Measurements from ENCODE around the gene RASA1. TPM values are rescaled to one million over a fixed set of nuclear protein-coding genes. Genes with fewer than 3 reads are reported as not detected.

RASA1 gene
- total and polyA plus RNA-seq, 5 donors from 2014 or later, result 6.8 to 37.8 (median 8.6) TPM

- peaks cover 22% of the 10 kb centered on the region for H3K4me1 ChIP-seq (ENCODE audit: control insufficient read depth, insufficient read depth, low read length, poor library complexity, severe bottlenecking)
- no peak overlapping the region for H3K4me3 ChIP-seq (ENCODE audit: low read depth, low read length)
- ATAC-seq (ENCODE audit: low read depth in 2 of 2) (no peak), DNase-seq (no peak)
- peaks cover 54% of the 10 kb centered on the region for H3K36me3 Mint-ChIP-seq
- no peaks in the 10 kb centered on the region for H3K9me3 Mint-ChIP-seq
- H3K27ac ChIP-seq (ENCODE audit: insufficient read depth, low read length, poor library complexity, severe bottlenecking), result no peak overlapping the region
- H3K4me3 Mint-ChIP-seq, result no peak overlapping the region
- peaks cover 24 to 56% (median 52%) of the 10 kb centered on the region in 4 donors for H3K4me1 Mint-ChIP-seq
- no peaks in the 10 kb centered on the region for H3K9me3 ChIP-seq (ENCODE audit: control insufficient read depth in 2 of 2, low read length in 2 of 2)
- peaks cover 83% of the 10 kb centered on the region for H3K36me3 ChIP-seq (ENCODE audit: control insufficient read depth, insufficient read depth, low read length)
- no peak overlapping the region for H3K27ac Mint-ChIP-seq
- H3K27me3 ChIP-seq (ENCODE audit: control insufficient read depth, insufficient read depth, low read length), result no peaks in the 10 kb centered on the region
- no peaks in the 10 kb centered on the region for H3K27me3 Mint-ChIP-seq
Measured at GRCh38 chr5:87403899-87404298, 136.2 kb downstream of the RASA1 start.

GRCh38 chr5:87404359-87404758 is 136.7 kb downstream of the RASA1 start:
- Histone ChIP-seq H3K27me3 (ENCODE audit: control insufficient read depth, insufficient read depth, low read length) (no peaks in the 10 kb centered on the region), H3K27ac (ENCODE audit: insufficient read depth, low read length, poor library complexity, severe bottlenecking) (no peak overlapping the region), H3K36me3 (ENCODE audit: control insufficient read depth, insufficient read depth, low read length) (peaks cover 82% of the 10 kb centered on the region), H3K4me1 (ENCODE audit: control insufficient read depth, insufficient read depth, low read length, poor library complexity, severe bottlenecking) (peaks cover 25% of the 10 kb centered on the region), H3K4me3 (ENCODE audit: low read depth, low read length) (no peak overlapping the region), H3K9me3 (ENCODE audit: control insufficient read depth in 2 of 2, low read length in 2 of 2) (no peaks in the 10 kb centered on the region)
- ATAC-seq (ENCODE audit: low read depth in 2 of 2) (no peak), DNase-seq (no peak)
- peak overlapping the region in 1 of 3 donors; percentile 88 for H3K27ac Mint-ChIP-seq
- H3K9me3 Mint-ChIP-seq, result no peaks in the 10 kb centered on the region
- no peaks in the 10 kb centered on the region for H3K27me3 Mint-ChIP-seq
- no peak overlapping the region for H3K4me3 Mint-ChIP-seq
- H3K36me3 Mint-ChIP-seq, result peaks cover 53% of the 10 kb centered on the region
- peaks cover 24 to 54% (median 53%) of the 10 kb centered on the region in 4 donors for H3K4me1 Mint-ChIP-seq

GRCh38 chr5:87405472-87406155 is 137.9 kb downstream of the RASA1 start:
- Mint-ChIP-seq H3K9me3 (no peaks in the 10 kb centered on the region), H3K4me1 (peaks cover 20 to 54% (median 47%) of the 10 kb centered on the region in 4 donors), H3K27ac (peak overlapping the region; percentile 79 to 88 (median 88)), H3K4me3 (peak overlapping the region in 3 of 4 donors; percentile 0 to 6 (median 0)), H3K36me3 (peaks cover 48% of the 10 kb centered on the region), H3K27me3 (no peaks in the 10 kb centered on the region)
- H3K27ac ChIP-seq (ENCODE audit: insufficient read depth, low read length, poor library complexity, severe bottlenecking), result no peak overlapping the region
- ATAC-seq (ENCODE audit: low read depth in 2 of 2) (no peak), DNase-seq (no peak)
- H3K4me1 ChIP-seq (ENCODE audit: control insufficient read depth, insufficient read depth, low read length, poor library complexity, severe bottlenecking), result peaks cover 26% of the 10 kb centered on the region
- peaks cover 89% of the 10 kb centered on the region for H3K36me3 ChIP-seq (ENCODE audit: control insufficient read depth, insufficient read depth, low read length)
- H3K9me3 ChIP-seq (ENCODE audit: control insufficient read depth in 2 of 2, low read length in 2 of 2), result no peaks in the 10 kb centered on the region
- no peak overlapping the region for H3K4me3 ChIP-seq (ENCODE audit: low read depth, low read length)
- H3K27me3 ChIP-seq (ENCODE audit: control insufficient read depth, insufficient read depth, low read length), result no peaks in the 10 kb centered on the region

GRCh38 chr5:87408204-87408603 is 140.5 kb downstream of the RASA1 start:
- DNase-seq (no peak), ATAC-seq (ENCODE audit: low read depth in 2 of 2) (no peak)
- Histone ChIP-seq H3K27me3 (ENCODE audit: control insufficient read depth, insufficient read depth, low read length) (no peaks in the 10 kb centered on the region), H3K9me3 (ENCODE audit: control insufficient read depth in 2 of 2, low read length in 2 of 2) (no peaks in the 10 kb centered on the region), H3K4me3 (ENCODE audit: low read depth, low read length) (peak overlapping the region; percentile 45), H3K27ac (ENCODE audit: insufficient read depth, low read length, poor library complexity, severe bottlenecking) (peak overlapping the region; percentile 98), H3K36me3 (ENCODE audit: control insufficient read depth, insufficient read depth, low read length) (peaks cover 67% of the 10 kb centered on the region), H3K4me1 (ENCODE audit: control insufficient read depth, insufficient read depth, low read length, poor library complexity, severe bottlenecking) (peaks cover 43% of the 10 kb centered on the region)
- peak overlapping the region in 2 of 3 donors; percentile 66 to 88 for H3K27ac Mint-ChIP-seq
- H3K36me3 Mint-ChIP-seq, result peaks cover 37% of the 10 kb centered on the region
- H3K4me1 Mint-ChIP-seq, result peaks cover 30 to 74% (median 60%) of the 10 kb centered on the region in 4 donors
- H3K9me3 Mint-ChIP-seq, result no peaks in the 10 kb centered on the region
- peak overlapping the region; percentile 23 to 89 (median 44) for H3K4me3 Mint-ChIP-seq
- no peaks in the 10 kb centered on the region for H3K27me3 Mint-ChIP-seq

GRCh38 chr5:87410931-87411330 is 143.2 kb downstream of the RASA1 start:
- Histone ChIP-seq H3K4me1 (ENCODE audit: control insufficient read depth, insufficient read depth, low read length, poor library complexity, severe bottlenecking) (peaks cover 48% of the 10 kb centered on the region), H3K27me3 (ENCODE audit: control insufficient read depth, insufficient read depth, low read length) (no peaks in the 10 kb centered on the region), H3K27ac (ENCODE audit: insufficient read depth, low read length, poor library complexity, severe bottlenecking) (peak overlapping the region; percentile 98), H3K36me3 (ENCODE audit: control insufficient read depth, insufficient read depth, low read length) (peaks cover 46% of the 10 kb centered on the region), H3K4me3 (ENCODE audit: low read depth, low read length) (peak overlapping the region; percentile 99), H3K9me3 (ENCODE audit: control insufficient read depth in 2 of 2, low read length in 2 of 2) (no peaks in the 10 kb centered on the region)
- H3K4me3 Mint-ChIP-seq, result peak overlapping the region; percentile 79 to 98 (median 91)
- H3K27me3 Mint-ChIP-seq, result no peaks in the 10 kb centered on the region
- DNase-seq (no peak), ATAC-seq (ENCODE audit: low read depth in 2 of 2) (no peak)
- peaks cover 25% of the 10 kb centered on the region for H3K36me3 Mint-ChIP-seq
- no peaks in the 10 kb centered on the region for H3K9me3 Mint-ChIP-seq
- peaks cover 21 to 69% (median 49%) of the 10 kb centered on the region in 4 donors for H3K4me1 Mint-ChIP-seq
- H3K27ac Mint-ChIP-seq, result peak overlapping the region; percentile 85 to 99 (median 92)

- Mint-ChIP-seq H3K27ac (peak overlapping the region; percentile 98 to 100 (median 99)), H3K4me1 (peaks cover 21 to 62% (median 42%) of the 10 kb centered on the region in 4 donors), H3K27me3 (no peaks in the 10 kb centered on the region), H3K36me3 (peaks cover 21% of the 10 kb centered on the region), H3K9me3 (no peaks in the 10 kb centered on the region), H3K4me3 (peak overlapping the region; percentile 90 to 98 (median 94))
- H3K27ac ChIP-seq (ENCODE audit: insufficient read depth, low read length, poor library complexity, severe bottlenecking), result peak overlapping the region; percentile 98
- H3K9me3 ChIP-seq (ENCODE audit: control insufficient read depth in 2 of 2, low read length in 2 of 2), result no peaks in the 10 kb centered on the region
- no peaks in the 10 kb centered on the region for H3K27me3 ChIP-seq (ENCODE audit: control insufficient read depth, insufficient read depth, low read length)
- H3K4me3 ChIP-seq (ENCODE audit: low read depth, low read length), result peak overlapping the region; percentile 99
- peaks cover 48% of the 10 kb centered on the region for H3K4me1 ChIP-seq (ENCODE audit: control insufficient read depth, insufficient read depth, low read length, poor library complexity, severe bottlenecking)
- peaks cover 39% of the 10 kb centered on the region for H3K36me3 ChIP-seq (ENCODE audit: control insufficient read depth, insufficient read depth, low read length)
- DNase-seq (peak in 1 of 3 donors; percentile 52), ATAC-seq (ENCODE audit: low read depth in 2 of 2) (no peak)
Measured at GRCh38 chr5:87411586-87411972, 143.9 kb downstream of the RASA1 start.

- H3K9me3 ChIP-seq (ENCODE audit: control insufficient read depth in 2 of 2, low read length in 2 of 2), result no peaks in the 10 kb centered on the region
- DNase-seq (peak in 1 of 3 donors; percentile 56), ATAC-seq (ENCODE audit: low read depth in 2 of 2) (peak; percentile 16 to 22)
- Mint-ChIP-seq H3K9me3 (no peaks in the 10 kb centered on the region), H3K36me3 (peaks cover 18% of the 10 kb centered on the region), H3K27me3 (no peaks in the 10 kb centered on the region), H3K27ac (peak overlapping the region; percentile 98 to 100 (median 99)), H3K4me3 (peak overlapping the region; percentile 90 to 98 (median 94)), H3K4me1 (peaks cover 21 to 57% (median 37%) of the 10 kb centered on the region in 4 donors)
- H3K27me3 ChIP-seq (ENCODE audit: control insufficient read depth, insufficient read depth, low read length), result no peaks in the 10 kb centered on the region
- H3K4me3 ChIP-seq (ENCODE audit: low read depth, low read length), result peak overlapping the region; percentile 99
- peak overlapping the region; percentile 98 for H3K27ac ChIP-seq (ENCODE audit: insufficient read depth, low read length, poor library complexity, severe bottlenecking)
- H3K4me1 ChIP-seq (ENCODE audit: control insufficient read depth, insufficient read depth, low read length, poor library complexity, severe bottlenecking), result peaks cover 48% of the 10 kb centered on the region
- peaks cover 34% of the 10 kb centered on the region for H3K36me3 ChIP-seq (ENCODE audit: control insufficient read depth, insufficient read depth, low read length)
Measured at GRCh38 chr5:87411973-87412629, 144.4 kb downstream of the RASA1 start.

All from CD4-positive, CD25-positive, alpha-beta regulatory T cell (primary cell).